OCI-LY7 (cell line): Measurements from ENCODE around the gene MPDZ. TPM values are rescaled to one million over a fixed set of nuclear protein-coding genes. Genes with fewer than 3 reads are reported as not detected.
A peak's percentile ranks its signal among the peaks of the same experiment; 100 is the strongest.

Source experiments
- Bru-seq: library from RNA; stranded (reverse); fragments of 400-500 nt; gene quantifications from one replicate; lab custom pipeline; 2021; lab: Mats Ljungman, UMichigan
- BruChase-seq, 2 experiments: library from RNA; stranded (reverse); fragments of 400-500 nt; gene quantifications; one replicate each; lab custom pipeline; 2021; lab: Mats Ljungman, UMichigan
- BruUV-seq: library from RNA; stranded (reverse); fragments of 400-500 nt; replicated peaks from 2 replicates; lab custom pipeline; 2021; lab: Mats Ljungman, UMichigan
- CTCF ChIA-PET: fragments of 300-600 bp; sonication (Branson Sonifier 250); formaldehyde crosslinking; loops from one replicate; lab custom pipeline; 2022; ENCODE audit warnings: antibody characterized with exemption; ENCODE audit not compliant: unreplicated experiment; lab: Charles Lee
- POLR2A ChIA-PET: fragments of 300-600 bp; sonication (Branson Sonifier 250); formaldehyde crosslinking; loops from one replicate; lab custom pipeline; 2022; ENCODE audit warnings: antibody characterized with exemption; lab: Charles Lee
- DNase-seq: peaks from one replicate; pipeline ENCODE4 v3.0.0-alpha.2; 2015; ENCODE audit warnings: low spot score
- H2AFZ ChIP-seq: fragments of 200-600 bp; sonication (generic), shearing (Covaris generic); 2 replicates; pipeline ENCODE4 v1.6.1; 2014; ENCODE audit warnings: mild to moderate bottlenecking, antibody characterized with exemption, low read length, moderate library complexity
- H3K27ac ChIP-seq: fragments of 200-600 bp; sonication (generic); 2 replicates; pipeline ENCODE4 v1.5.1; 2014; ENCODE audit warnings: mixed run types, low read depth, mild to moderate bottlenecking, moderate library complexity, low read length, inconsistent platforms; ENCODE audit not compliant: poor library complexity, severe bottlenecking
- H3K36me3 ChIP-seq: fragments of 200-600 bp; sonication (generic); 2 replicates; pipeline ENCODE4 v1.6.1; 2014; ENCODE audit warnings: mild to moderate bottlenecking, antibody characterized with exemption, low read length, moderate library complexity, mixed read lengths; ENCODE audit not compliant: insufficient read depth
- H3K4me1 ChIP-seq: fragments of 200-600 bp; sonication (generic); 2 replicates; pipeline ENCODE4 v1.5.1; 2014; ENCODE audit warnings: mild to moderate bottlenecking, low read length; ENCODE audit not compliant: insufficient read depth, poor library complexity, severe bottlenecking
- H3K4me2 ChIP-seq: fragments of 200-600 bp; sonication (generic); 2 replicates; pipeline ENCODE4 v1.6.1; 2014; ENCODE audit warnings: mild to moderate bottlenecking, low read length
- H3K4me3 ChIP-seq: fragments of 200-600 bp; sonication (generic); 2 replicates; pipeline ENCODE4 v1.5.1; 2014; ENCODE audit warnings: mild to moderate bottlenecking, low read depth, low read length; ENCODE audit not compliant: poor library complexity, severe bottlenecking
- H3K79me2 ChIP-seq: fragments of 200-600 bp; sonication (generic); 2 replicates; pipeline ENCODE4 v1.6.1; 2016; ENCODE audit warnings: low read depth, mild to moderate bottlenecking, low read length, moderate library complexity, mixed read lengths; ENCODE audit not compliant: insufficient read depth
- H3K9me2 ChIP-seq: fragments of 200-600 bp; sonication (generic); 2 replicates; pipeline ENCODE4 v1.6.1; 2016; ENCODE audit warnings: mild to moderate bottlenecking, low read length, mixed read lengths; ENCODE audit not compliant: insufficient read depth
- H3K9me3 ChIP-seq: fragments of 200-600 bp; sonication (generic); 2 replicates; pipeline ENCODE4 v1.6.1; 2014; ENCODE audit warnings: mild to moderate bottlenecking, mixed run types, low read length, mixed read lengths
- H4K20me1 ChIP-seq: fragments of 200-600 bp; sonication (generic); 2 replicates; pipeline ENCODE4 v1.6.1; 2014; ENCODE audit warnings: mild to moderate bottlenecking, antibody characterized with exemption, low read length, moderate library complexity, mixed read lengths; ENCODE audit not compliant: insufficient read depth
- CTCF ChIP-seq: fragments of 200-600 bp; sonication (generic); conservative IDR thresholded peaks from 2 replicates; pipeline ENCODE4 v1.5.1; 2014; ENCODE audit warnings: mild to moderate bottlenecking, antibody characterized with exemption, low read length, moderate library complexity, mixed read lengths
- EZH2phosphoT487 ChIP-seq: fragments of 200-600 bp; sonication (generic); IDR thresholded peaks from 2 replicates; pipeline ENCODE4 v1.6.1; 2018; ENCODE audit warnings: low read depth, borderline replicate concordance, mild to moderate bottlenecking, mixed run types, antibody characterized with exemption, low read length, moderate library complexity, mixed read lengths
- intact Hi-C: fragments of 100-400 bp; cut with micrococcal nuclease; formaldehyde crosslinking; loops from one replicate; pipeline ENCODE4 v1.10.0; 2022; ENCODE audit not compliant: unreplicated experiment
- long read RNA-seq: library from polyadenylated mRNA; stranded (forward); transcript quantifications from one replicate; pipeline ENCODE4 v2.0.0, GENCODE V29; 2022
- total RNA-seq, 2 experiments: library from RNA; depleted of rRNA in 1 of 2; stranded (reverse); fragments of >200 nt in 1 of 2; shearing (Covaris generic) in 1 of 2; gene quantifications; 2 replicates each; pipeline ENCODE4 v1.2.3, GENCODE V29; 2014 to 2022

Gene MPDZ
- total RNA-seq (2014; rRNA removed; shearing (Covaris generic)): not detected in 2 replicates
- not detected in 2 replicates for total RNA-seq (2022)
- Bru-seq, nascent RNA: percentile 4 among the genes with signal in this experiment
- percentile 1 among the genes with signal in this experiment for BruChase-seq, experiment 1, labeled RNA remaining after a 6-hour chase
- percentile 2 among the genes with signal in this experiment for BruChase-seq, experiment 2, labeled RNA remaining after a 2-hour chase
- long read RNA-seq: 0 reads

- H3K9me3 ChIP-seq: no peaks in the 10 kb centered on the region
- no peak within 1 kb of the TSS for H3K27ac ChIP-seq
- H2AFZ ChIP-seq: no peak within 1 kb of the TSS
- no peaks in the 10 kb centered on the region for H3K4me1 ChIP-seq
- CTCF ChIA-PET: no interaction called here
- no peaks in the 10 kb centered on the region for H3K9me2 ChIP-seq
- H3K79me2 ChIP-seq: no peaks in the 10 kb centered on the region
- intact Hi-C loops: no loop called here
- no peak within 1 kb of the TSS for H3K4me2 ChIP-seq
- TF ChIP-seq EZH2phosphoT487: no peak
- no peak for TF ChIP-seq CTCF
- no peaks in the 10 kb centered on the region for H4K20me1 ChIP-seq
- no peak within 1 kb of the TSS for H3K4me3 ChIP-seq
- BruUV-seq: no TSS peak
- POLR2A ChIA-PET: no interaction called here
- no peaks in the 10 kb centered on the region for H3K36me3 ChIP-seq
- DNase-seq: no peak
Observed at GRCh38 chr9:13279284-13280141, at the start of gene MPDZ. Gene MPDZ (minus strand): TSS chr9:13279692. CDS start chr9:13250315, 29,377 bp downstream.

GRCh38 chr9:13324988-13325387, 45.5 kb upstream of the MPDZ start:
- POLR2A ChIA-PET: no interaction called here
- Histone ChIP-seq H3K27ac (no peak overlapping the region), H3K79me2 (no peaks in the 10 kb centered on the region), H3K9me2 (no peaks in the 10 kb centered on the region), H3K4me2 (no peak overlapping the region), H2AFZ (no peak overlapping the region), H4K20me1 (no peaks in the 10 kb centered on the region), H3K4me3 (no peak overlapping the region), H3K9me3 (no peaks in the 10 kb centered on the region), H3K4me1 (no peaks in the 10 kb centered on the region), H3K36me3 (no peaks in the 10 kb centered on the region)
- no TSS peak for BruUV-seq
- intact Hi-C loops: no loop called here
- TF ChIP-seq EZH2phosphoT487 (no peak), CTCF (no peak)
- DNase-seq: no peak
- CTCF ChIA-PET: no interaction called here
